Left lung (tissue), 10 donors: Measurements from ENCODE around the gene PLA2G15. TPM values are rescaled to one million over a fixed set of nuclear protein-coding genes. Genes with fewer than 3 reads are reported as not detected.

ENCODE experiments used
- ATAC-seq: fragments of 200-7000 bp; cut with Tn5 transposase; one replicate; pipeline ENCODE4 v1.9.1; 2020; ENCODE audit warnings: moderate library complexity
- DNase-seq, 4 donors: peaks; one replicate each; pipeline ENCODE4 v3.0.0-alpha.2; 2013 to 2020
- H3K27ac ChIP-seq, 2 donors: fragments of 200-600 bp; sonication (generic) in 1 of 2; one replicate each; pipeline versions ENCODE4 v1.5.0 to v1.8.0; 2020 to 2021
- H3K27me3 ChIP-seq, 2 donors: fragments of 200-600 bp; sonication (generic) in 1 of 2; one replicate each; pipeline versions ENCODE4 v1.5.0 to v1.8.0; 2020 to 2021
- H3K36me3 ChIP-seq, 2 donors: fragments of 200-600 bp; sonication (generic) in 1 of 2; one replicate each; pipeline versions ENCODE4 v1.5.0 to v1.8.0; 2020 to 2021
- H3K4me1 ChIP-seq, 2 donors: fragments of 200-600 bp; one replicate each; pipeline ENCODE4 v1.8.0; 2021
- H3K4me3 ChIP-seq, 2 donors: fragments of 200-600 bp; sonication (generic) in 1 of 2; one replicate each; pipeline versions ENCODE4 v1.5.0 to v1.8.0; 2020 to 2021; ENCODE audit warnings: mild to moderate bottlenecking in 1 of 2
- H3K9me3 ChIP-seq, 2 donors: fragments of 200-600 bp; sonication (generic) in 1 of 2; one replicate each; pipeline versions ENCODE4 v1.5.0 to v1.8.0; 2020 to 2021
- intact Hi-C, 2 donors: fragments of 100-400 bp; cut with DNase I; formaldehyde crosslinking; loops; one replicate each; pipeline versions ENCODE4 v1.11.2 to v1.14.2; 2022
- polyA plus RNA-seq, 6 donors: library from polyadenylated mRNA; unstranded; fragments of 120-200 nt; gene quantifications; one replicate each; pipeline ENCODE4 v1.2.1, GENCODE V29; 2013; ENCODE audit not compliant: insufficient read length in 6 of 6
- total RNA-seq, 2 donors: library from RNA; stranded (reverse); fragmentation: NEBNext Ultra II Directional; extraction: Animal tissue kit (Norgen Biotek cat#: 25700); gene quantifications; one replicate each; pipeline ENCODE4 v1.2.1, GENCODE V29; 2021
- TF ChIP-seq, protein P1 (sequence below), 2 donors: fragments of 200-600 bp; sonication (generic) in 1 of 2; IDR thresholded peaks; one replicate each; pipeline versions ENCODE4 v1.5.0 to v1.8.0; 2021; ENCODE audit warnings: antibody characterized with exemption in 2 of 2
- donor health status: DM: no; HTN: yes; CAD: no.
- donor health status: DM: no; HTN: no; CAD: no.

The PLA2G15 gene
- total and polyA plus RNA-seq, 8 donors, result 10.9 to 35.1 (median 12.3) TPM

DNA sequence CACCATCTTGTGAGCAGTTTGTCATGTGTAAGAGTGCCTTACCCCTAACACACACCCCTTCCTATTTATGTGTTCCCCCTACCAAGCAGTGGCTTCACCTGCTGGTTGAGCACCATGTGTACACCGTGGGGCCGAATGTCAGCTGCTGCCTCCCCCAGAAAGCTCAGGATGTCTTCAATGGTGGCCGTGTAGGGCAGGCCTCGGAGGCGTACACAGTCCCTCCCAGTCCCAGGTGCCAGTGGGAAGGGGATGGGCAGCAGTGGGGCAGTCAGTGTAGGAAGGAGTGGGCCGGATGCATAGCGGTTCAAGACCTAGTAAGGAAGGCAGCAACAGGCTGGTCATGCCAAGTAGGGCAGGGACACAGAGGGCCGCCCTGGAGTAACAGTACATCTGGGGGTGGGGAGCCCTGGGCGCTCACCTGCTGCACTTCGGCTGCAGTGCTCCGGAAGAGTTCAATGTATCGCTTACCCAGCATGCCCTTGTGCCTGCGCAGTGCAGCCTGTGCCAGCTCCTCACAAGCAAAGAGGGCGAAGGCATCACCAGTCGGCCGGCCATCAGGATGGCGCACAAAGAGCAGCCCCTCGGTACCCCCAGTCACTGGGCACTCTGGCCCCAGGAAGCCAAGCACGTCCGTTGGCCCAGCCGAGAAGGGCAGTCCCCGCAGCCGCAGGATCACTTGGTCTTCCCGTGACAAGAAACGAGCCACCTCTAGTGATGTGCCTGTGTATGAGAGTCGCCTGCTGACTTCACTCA, 13.6 kb upstream of the PLA2G15 start:
- intact Hi-C loops, result no loop called here
- H3K4me3 ChIP-seq, result no peak overlapping the region
- no peak for ATAC-seq
- H3K4me1 ChIP-seq, result peaks cover under 1 to 34% of the 10 kb centered on the region in 2 donors
- H3K27ac ChIP-seq, result no peak overlapping the region
- H3K27me3 ChIP-seq, result peaks cover 0 to 16% of the 10 kb centered on the region in 2 donors
- no peaks in the 10 kb centered on the region for H3K9me3 ChIP-seq
- peak in 1 of 4 donors; percentile 33 for DNase-seq
- TF ChIP-seq, protein P1, sequence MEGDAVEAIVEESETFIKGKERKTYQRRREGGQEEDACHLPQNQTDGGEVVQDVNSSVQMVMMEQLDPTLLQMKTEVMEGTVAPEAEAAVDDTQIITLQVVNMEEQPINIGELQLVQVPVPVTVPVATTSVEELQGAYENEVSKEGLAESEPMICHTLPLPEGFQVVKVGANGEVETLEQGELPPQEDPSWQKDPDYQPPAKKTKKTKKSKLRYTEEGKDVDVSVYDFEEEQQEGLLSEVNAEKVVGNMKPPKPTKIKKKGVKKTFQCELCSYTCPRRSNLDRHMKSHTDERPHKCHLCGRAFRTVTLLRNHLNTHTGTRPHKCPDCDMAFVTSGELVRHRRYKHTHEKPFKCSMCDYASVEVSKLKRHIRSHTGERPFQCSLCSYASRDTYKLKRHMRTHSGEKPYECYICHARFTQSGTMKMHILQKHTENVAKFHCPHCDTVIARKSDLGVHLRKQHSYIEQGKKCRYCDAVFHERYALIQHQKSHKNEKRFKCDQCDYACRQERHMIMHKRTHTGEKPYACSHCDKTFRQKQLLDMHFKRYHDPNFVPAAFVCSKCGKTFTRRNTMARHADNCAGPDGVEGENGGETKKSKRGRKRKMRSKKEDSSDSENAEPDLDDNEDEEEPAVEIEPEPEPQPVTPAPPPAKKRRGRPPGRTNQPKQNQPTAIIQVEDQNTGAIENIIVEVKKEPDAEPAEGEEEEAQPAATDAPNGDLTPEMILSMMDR (IDR thresholded peaks at IDR 0.05), result no peak
- H3K36me3 ChIP-seq, result peaks cover 0 to 51% of the 10 kb centered on the region in 2 donors

DNA sequence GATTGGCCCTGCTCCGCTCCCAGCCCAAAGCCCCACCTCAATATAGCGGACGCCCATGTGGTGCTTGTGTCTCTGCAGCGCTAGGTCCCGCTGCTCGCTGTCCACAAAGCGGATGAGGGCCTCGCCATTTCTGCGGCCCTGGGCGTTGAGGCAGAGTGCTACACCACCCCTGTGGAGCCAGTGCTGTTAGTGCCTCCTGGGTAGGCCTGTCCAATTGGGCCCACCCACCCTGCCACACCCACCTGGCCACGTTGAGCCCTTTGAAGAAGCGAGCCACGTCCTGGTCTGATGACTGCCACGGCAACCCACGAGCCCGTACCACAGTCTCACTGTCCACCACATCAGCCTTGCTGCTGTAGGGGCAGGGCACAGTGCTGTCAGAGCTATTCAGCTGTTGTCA, 12.8 kb upstream of the PLA2G15 start:
- peak in 1 of 4 donors; percentile 32 for DNase-seq
- Histone ChIP-seq H3K4me1 (peaks cover 5 to 41% of the 10 kb centered on the region in 2 donors), H3K27ac (no peak overlapping the region), H3K27me3 (peaks cover 0 to 24% of the 10 kb centered on the region in 2 donors), H3K9me3 (no peaks in the 10 kb centered on the region), H3K4me3 (no peak overlapping the region), H3K36me3 (peaks cover 0 to 46% of the 10 kb centered on the region in 2 donors)
- intact Hi-C loops, result no loop called here
- TF ChIP-seq, protein P1 (IDR thresholded peaks at IDR 0.05), result no peak
- ATAC-seq, result no peak

DNA sequence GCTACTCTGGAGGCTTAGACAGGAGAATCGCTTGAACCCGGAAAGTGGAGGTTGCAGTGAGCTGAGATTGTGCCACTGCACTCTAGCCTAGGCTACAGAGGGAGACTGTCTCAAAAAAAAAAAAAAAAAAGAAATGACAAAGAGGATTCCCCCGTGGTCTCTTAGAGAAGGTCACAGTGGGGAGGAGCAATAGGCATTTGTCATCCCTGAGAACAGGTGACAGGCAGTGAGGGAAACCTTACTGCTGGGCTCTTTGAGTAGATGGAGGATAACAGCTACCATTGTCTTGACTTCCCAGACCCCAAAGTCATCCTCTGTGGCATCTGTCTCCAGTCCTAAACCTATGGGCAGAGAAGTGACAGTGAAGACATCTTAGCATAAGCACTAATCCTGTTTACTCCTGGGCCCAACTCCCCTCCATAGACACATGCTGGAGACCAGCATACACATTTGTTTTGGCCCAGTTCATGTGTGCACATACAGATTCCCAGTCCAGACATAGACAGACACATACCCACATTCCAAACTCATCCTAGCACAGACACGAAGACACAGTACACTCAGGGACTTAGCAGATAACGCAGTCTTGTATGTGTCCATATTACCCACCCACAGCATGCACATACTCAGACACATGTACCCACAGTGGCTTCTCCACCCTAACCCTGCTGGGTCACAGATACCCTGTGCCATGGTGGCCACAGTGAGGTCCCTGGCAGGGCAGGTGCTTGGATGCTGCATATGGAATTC, 11.9 kb upstream of the PLA2G15 start:
- TF ChIP-seq, protein P1 (IDR thresholded peaks at IDR 0.05), result no peak
- Histone ChIP-seq H3K9me3 (no peaks in the 10 kb centered on the region), H3K27ac (no peak overlapping the region), H3K4me1 (peaks cover 5 to 44% of the 10 kb centered on the region in 2 donors), H3K27me3 (peaks cover 0 to 24% of the 10 kb centered on the region in 2 donors), H3K36me3 (peaks cover 0 to 40% of the 10 kb centered on the region in 2 donors), H3K4me3 (peak overlapping the region in 1 of 2 donors; percentile 59)
- DNase-seq (peak in 1 of 4 donors; percentile 6), ATAC-seq (no peak)
- intact Hi-C loops, result no loop called here

DNA sequence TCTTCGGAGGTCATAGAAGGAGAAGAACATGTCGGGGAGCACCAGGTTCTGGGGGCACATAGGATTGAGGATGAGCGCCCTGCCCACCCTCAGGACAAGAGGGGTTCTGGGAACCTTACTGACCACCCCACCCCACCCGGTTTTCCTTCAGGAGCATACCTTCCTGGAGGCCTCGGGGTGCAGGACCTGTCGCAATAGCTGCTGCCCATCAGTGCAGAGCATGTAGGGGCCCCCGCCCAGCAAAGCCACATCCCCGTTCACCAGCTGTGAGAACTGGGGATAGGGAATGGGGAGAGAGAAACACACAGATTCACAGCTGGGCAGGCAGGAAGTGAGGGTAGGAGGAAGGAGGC, 11.4 kb upstream of the PLA2G15 start:
- H3K27ac ChIP-seq, result no peak overlapping the region
- peak overlapping the region in 1 of 2 donors; percentile 59 for H3K4me3 ChIP-seq
- TF ChIP-seq, protein P1 (IDR thresholded peaks at IDR 0.05), result no peak
- intact Hi-C loops, result no loop called here
- no peak for ATAC-seq
- H3K27me3 ChIP-seq, result peaks cover 0 to 24% of the 10 kb centered on the region in 2 donors
- H3K9me3 ChIP-seq, result no peaks in the 10 kb centered on the region
- peaks cover 0 to 34% of the 10 kb centered on the region in 2 donors for H3K36me3 ChIP-seq
- H3K4me1 ChIP-seq, result peaks cover 5 to 48% of the 10 kb centered on the region in 2 donors
- DNase-seq, result no peak
